HCT116 (cell line): Measurements from ENCODE around the gene HDAC5. TPM values are rescaled to one million over a fixed set of nuclear protein-coding genes. Genes with fewer than 3 reads are reported as not detected.

Experiments used
- ATAC-seq: fragments of 200-7000 bp; cut with Tn5 transposase; 2 replicates; pipeline ENCODE4 v1.9.1; 2020; ENCODE audit warnings: mild to moderate bottlenecking, moderate library complexity
- BruUV-seq: library from RNA; stranded (reverse); fragments of 400-500 nt; replicated peaks from 2 replicates; lab custom pipeline; 2021; lab: Mats Ljungman, UMichigan
- CTCF ChIA-PET: fragments of 300-600 bp; sonication (Branson Sonifier 250); formaldehyde crosslinking; loops from one replicate; lab custom pipeline; 2021; ENCODE audit warnings: antibody characterized with exemption; lab: Charles Lee
- POLR2A ChIA-PET: fragments of 300-600, 350-600 bp; sonication (Branson Sonifier 250); formaldehyde crosslinking; loops from one replicate; lab custom pipeline; 2021; ENCODE audit warnings: antibody characterized with exemption; lab: Charles Lee
- RAD21 ChIA-PET, 2 experiments: fragments of 300-600 bp; sonication (Branson Sonifier 250); formaldehyde crosslinking; loops; one replicate each; lab custom pipeline; 2023; ENCODE audit warnings: low total read pairs in 2 of 2; ENCODE audit not compliant: uncharacterized antibody in 2 of 2, unreplicated experiment in 2 of 2, low non-redundant PET in 1 of 2; lab: Charles Lee
- DNase-seq: peaks from one replicate; pipeline ENCODE4 v3.0.0-alpha.2; 2010; ENCODE audit warnings: low read depth, low spot score
- H2AFZ ChIP-seq: fragments of 200-600 bp; shearing (Covaris generic), sonication (generic); 2 replicates; pipeline ENCODE4 v1.6.1; 2017; ENCODE audit warnings: low read depth, mixed run types, mixed read lengths, antibody characterized with exemption, low read length; ENCODE audit not compliant: poor library complexity, severe bottlenecking
- H3K27ac ChIP-seq: 2 replicates; pipeline ENCODE4 v1.5.1; 2012; ENCODE audit warnings: low read depth, low read length
- H3K27me3 ChIP-seq: fragments of 200-600 bp; sonication (generic); 2 replicates; pipeline ENCODE4 v1.6.1; 2016; ENCODE audit warnings: mixed run types, low read length, mixed read lengths; ENCODE audit not compliant: insufficient read depth
- H3K36me3 ChIP-seq, 2 experiments: fragments of 200-500 bp in 1 of 2; fragments of 200-600 bp in 1 of 2; sonication (Bioruptor generic) in 1 of 2; sonication (generic) in 1 of 2; 2 replicates each; pipeline versions ENCODE4 v1.5.1 to v1.6.1; 2014 to 2016; ENCODE audit warnings: low read length in 2 of 2, inconsistent platforms in 1 of 2, mixed read lengths in 1 of 2, mixed run types in 1 of 2; ENCODE audit not compliant: insufficient read depth in 2 of 2, control insufficient read depth in 1 of 2
- H3K4me1 ChIP-seq, 2 experiments: fragments of 200-600 bp in 1 of 2; sonication (generic) in 1 of 2; 2 replicates each; pipeline versions ENCODE4 v1.5.1 to v1.6.1; 2012 to 2017; ENCODE audit warnings: low read length in 2 of 2, inconsistent platforms in 1 of 2, mild to moderate bottlenecking in 1 of 2, mixed read lengths in 1 of 2, mixed run types in 1 of 2, moderate library complexity in 1 of 2; ENCODE audit not compliant: insufficient read depth in 2 of 2, control insufficient read depth in 1 of 2
- H3K4me2 ChIP-seq: fragments of 200-600 bp; sonication (generic); 2 replicates; pipeline ENCODE4 v1.6.1; 2017; ENCODE audit warnings: mixed run types, low read length, mixed read lengths
- H3K4me3 ChIP-seq, 2 experiments: fragments of 200-600 bp in 1 of 2; sonication (generic) in 1 of 2; replicated peaks in 1 of 2; 2 replicates each; pipeline ENCODE4 v1.5.1; 2011 to 2016; ENCODE audit warnings: low read length in 2 of 2, control low read depth in 1 of 2, low read depth in 1 of 2, mild to moderate bottlenecking in 1 of 2, mixed read lengths in 1 of 2, mixed run types in 1 of 2
- H3K79me2 ChIP-seq: fragments of 200-600 bp; sonication (generic); 2 replicates; pipeline ENCODE4 v1.6.1; 2017; ENCODE audit warnings: mild to moderate bottlenecking, mixed run types, low read length, moderate library complexity, mixed read lengths; ENCODE audit not compliant: insufficient read depth
- H3K9ac ChIP-seq: fragments of 200-600 bp; sonication (generic); 2 replicates; pipeline ENCODE4 v1.6.1; 2016; ENCODE audit warnings: low read length, mixed read lengths
- H3K9me2 ChIP-seq: fragments of 200-600 bp; sonication (generic), shearing (Covaris generic); 2 replicates; pipeline ENCODE4 v1.6.1; 2017; ENCODE audit warnings: mixed run types, mild to moderate bottlenecking, moderate library complexity; ENCODE audit not compliant: insufficient read depth
- H3K9me3 ChIP-seq, 2 experiments: fragments of 200-500 bp in 1 of 2; fragments of 200-600 bp in 1 of 2; sonication (Bioruptor generic) in 1 of 2; sonication (generic) in 1 of 2; 2 replicates each; pipeline ENCODE4 v1.6.1; 2014 to 2017; ENCODE audit warnings: low read length in 2 of 2, mixed read lengths in 2 of 2, inconsistent platforms in 1 of 2, low read depth in 1 of 2, mild to moderate bottlenecking in 1 of 2, mixed run types in 1 of 2, moderate library complexity in 1 of 2; ENCODE audit not compliant: control insufficient read depth in 1 of 2, insufficient read depth in 1 of 2
- H4K20me1 ChIP-seq: fragments of 200-600 bp; sonication (generic), shearing (Covaris generic); 2 replicates; pipeline ENCODE4 v1.6.1; 2017; ENCODE audit warnings: mixed run types, mild to moderate bottlenecking, moderate library complexity; ENCODE audit not compliant: insufficient read depth
- CEBPB ChIP-seq: IDR thresholded peaks from 2 replicates; pipeline ENCODE4 v1.6.1; 2012; ENCODE audit warnings: low read depth
- EGR1 ChIP-seq: IDR thresholded peaks from 2 replicates; pipeline ENCODE4 v1.6.1; 2012; ENCODE audit warnings: low read depth
- EZH2phosphoT487 ChIP-seq: fragments of 200-600 bp; IDR thresholded peaks from 2 replicates; pipeline ENCODE4 v1.6.1; 2018; ENCODE audit warnings: antibody characterized with exemption, borderline replicate concordance
- FOSL1 ChIP-seq: IDR thresholded peaks from 2 replicates; pipeline ENCODE4 v1.6.1; 2012; ENCODE audit warnings: low read depth
- POLR2AphosphoS5 ChIP-seq: IDR thresholded peaks from 2 replicates; pipeline ENCODE4 v1.6.1; 2011; ENCODE audit warnings: mild to moderate bottlenecking, low read depth, low read length, moderate library complexity
- RAD21 ChIP-seq: IDR thresholded peaks from 2 replicates; pipeline ENCODE4 v1.6.1; 2012; ENCODE audit warnings: low read depth, mild to moderate bottlenecking
- SRF ChIP-seq: IDR thresholded peaks from 2 replicates; pipeline ENCODE4 v1.6.1; 2012; ENCODE audit warnings: low read depth
- intact Hi-C: fragments of 100-400 bp; cut with micrococcal nuclease; formaldehyde crosslinking; loops from 2 replicates; pipeline ENCODE4 v1.10.0; 2022
- total RNA-seq: library from RNA; stranded (reverse); gene quantifications from one replicate; pipeline ENCODE4 v1.2.1, GENCODE V29; 2021; ENCODE audit not compliant: unreplicated experiment

Gene HDAC5
- total RNA-seq, 1 experiment from 2014 or later: 32.9 TPM

DNA sequence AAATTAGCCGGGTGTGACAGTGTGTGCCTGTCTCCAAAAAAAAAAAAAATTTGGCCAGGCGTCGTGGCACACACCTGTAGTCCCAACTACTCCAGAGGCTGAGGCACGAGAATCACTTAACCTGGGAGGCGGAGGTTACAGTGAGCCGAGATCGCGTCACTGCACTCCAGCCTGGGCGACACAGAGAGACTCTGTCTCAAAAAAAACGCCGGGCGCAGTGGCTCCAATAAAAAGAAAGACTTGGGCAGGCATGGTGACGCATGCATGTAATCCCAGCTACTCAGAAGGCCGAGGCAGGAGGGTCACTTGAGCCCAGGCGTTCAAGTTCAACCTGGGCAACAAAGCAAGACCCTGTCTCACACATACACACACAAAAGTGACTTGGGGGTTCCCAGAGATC, 60.6 kb downstream of the HDAC5 start:
- ChIA-PET POLR2A (no interaction called here), RAD21 (no interaction called here), CTCF (no interaction called here)
- Histone ChIP-seq H3K4me1 (peaks cover 6 to 22% of the 10 kb centered on the region in 2 experiments; a peak in 3 of 4 replicates), H3K4me2 (no peak overlapping the region), H3K79me2 (peaks cover 86% of the 10 kb centered on the region), H3K36me3 (peaks cover 34 to 52% of the 10 kb centered on the region in 2 experiments), H3K9me2 (no peaks in the 10 kb centered on the region), H3K27me3 (no peaks in the 10 kb centered on the region), H3K27ac (no peak overlapping the region), H3K4me3 (no peak overlapping the region), H4K20me1 (peaks cover 7% of the 10 kb centered on the region; the same call in 1 of the 2 replicates), H3K9me3 (no peaks in the 10 kb centered on the region), H3K9ac (no peak overlapping the region), H2AFZ (no peak overlapping the region)
- ATAC-seq (no peak), DNase-seq (no peak)
- intact Hi-C loops: no loop called here
- TF ChIP-seq CEBPB (no peak), POLR2AphosphoS5 (no peak), EGR1 (no peak), FOSL1 (no peak), EZH2phosphoT487 (no peak), SRF (no peak)
- no TSS peak for BruUV-seq

DNA sequence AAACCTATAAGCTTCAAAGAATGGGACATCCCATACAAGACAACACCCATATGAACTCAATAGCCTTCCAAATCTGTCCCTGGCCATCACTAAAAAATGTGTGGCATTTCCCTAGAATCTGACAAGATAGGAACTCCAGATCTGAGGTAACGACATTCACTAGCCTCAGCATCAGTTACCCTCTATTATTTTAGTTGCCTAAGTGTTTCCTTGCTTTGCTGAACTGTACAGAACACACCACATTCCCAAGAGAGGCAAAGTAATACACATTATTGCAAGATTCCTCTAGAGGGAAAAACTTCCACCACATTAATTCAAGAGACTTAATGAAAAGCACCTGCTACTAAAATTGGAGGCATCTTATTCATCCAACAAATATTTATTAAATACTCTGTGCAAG, 62.0 kb downstream of the HDAC5 start:
- Histone ChIP-seq H3K9me2 (no peaks in the 10 kb centered on the region), H3K9ac (no peak overlapping the region), H4K20me1 (peaks cover 7% of the 10 kb centered on the region; the same call in 1 of the 2 replicates), H3K79me2 (peaks cover 98% of the 10 kb centered on the region), H2AFZ (no peak overlapping the region), H3K4me3 (no peak overlapping the region), H3K4me1 (peaks cover 0 to 11% of the 10 kb centered on the region in 2 experiments; a peak in 2 of 4 replicates), H3K9me3 (no peaks in the 10 kb centered on the region), H3K36me3 (peaks cover 36 to 52% of the 10 kb centered on the region in 2 experiments), H3K27me3 (no peaks in the 10 kb centered on the region), H3K4me2 (no peak overlapping the region), H3K27ac (no peak overlapping the region)
- ATAC-seq: no peak
- intact Hi-C loops: no loop called here
- POLR2A ChIA-PET: interaction anchor here (0.7 to 1.1 kb wide), 2 partner anchors 11 to 125 kb away, joined by 3 read pairs; partner anchors contain the start of gene TMUB2
- CTCF ChIA-PET: no interaction called here
- no peak for TF ChIP-seq RAD21
- BruUV-seq: no TSS peak
- RAD21 ChIA-PET: no interaction called here
- no peak for DNase-seq
